ENCODE results near the gene FBXW7. TPM values are rescaled to one million over a fixed set of nuclear protein-coding genes. Genes with fewer than 3 reads are reported as not detected.

Gene FBXW7
- total RNA-seq, 2 donors from 2014 or later, result 34.5 to 40.5 TPM

DNA sequence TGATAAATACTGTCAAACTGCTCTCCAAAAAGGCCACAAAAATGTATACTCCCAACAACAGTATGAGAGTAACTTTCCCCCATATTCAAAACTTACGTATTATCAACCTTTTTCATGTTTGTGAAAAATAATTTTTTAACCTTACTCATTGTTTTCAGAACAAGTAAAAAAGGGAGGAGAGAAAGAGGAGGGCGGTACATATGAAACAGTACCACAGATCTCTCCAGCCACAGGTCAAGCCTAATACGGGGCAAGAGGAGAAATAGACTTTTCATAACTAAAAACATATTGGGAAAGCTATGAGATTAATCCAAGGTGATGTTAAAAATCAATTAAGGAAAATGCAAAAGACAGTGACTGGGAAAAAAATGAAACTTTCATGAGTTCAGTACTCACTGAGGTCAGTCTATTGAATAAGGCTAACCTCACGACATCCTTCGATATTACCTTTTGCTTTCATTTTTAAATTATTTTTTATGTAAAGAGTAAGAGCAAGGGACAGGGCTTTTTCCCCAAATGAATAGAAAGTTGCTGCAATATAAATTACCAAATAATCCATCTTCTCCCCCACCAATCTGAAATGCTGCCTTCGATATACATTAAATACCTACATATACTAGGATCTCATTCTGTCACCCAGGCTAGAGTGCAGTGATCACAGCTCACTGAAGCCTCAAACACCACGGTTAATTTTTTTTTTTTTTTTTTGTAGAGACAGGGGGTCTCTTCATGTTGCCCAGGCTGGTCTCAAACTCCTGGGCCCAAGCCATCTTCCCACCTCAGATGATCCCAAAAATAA is 25.3 kb downstream of the FBXW7 start:
- Histone ChIP-seq H3K36me3 (replicated peaks in 1 of 2; ENCODE audit: insufficient read depth in 1 of 2, low read depth in 2 of 2) (no peaks in the 10 kb centered on the region), H3K4me3 (no peak overlapping the region), H3K27ac (no peak overlapping the region), H3K9me3 (no peaks in the 10 kb centered on the region), H3K4me1 (no peaks in the 10 kb centered on the region), H3K27me3 (no peaks in the 10 kb centered on the region)
- no peak for ATAC-seq
- DNase-seq, result no peak
- intact Hi-C loops (cut with DNase I), result no loop called here
- 82 to 88% methylated on average over 7 of the region's 7 CpGs for WGBS, 2 donors
- TF ChIP-seq, protein P1, sequence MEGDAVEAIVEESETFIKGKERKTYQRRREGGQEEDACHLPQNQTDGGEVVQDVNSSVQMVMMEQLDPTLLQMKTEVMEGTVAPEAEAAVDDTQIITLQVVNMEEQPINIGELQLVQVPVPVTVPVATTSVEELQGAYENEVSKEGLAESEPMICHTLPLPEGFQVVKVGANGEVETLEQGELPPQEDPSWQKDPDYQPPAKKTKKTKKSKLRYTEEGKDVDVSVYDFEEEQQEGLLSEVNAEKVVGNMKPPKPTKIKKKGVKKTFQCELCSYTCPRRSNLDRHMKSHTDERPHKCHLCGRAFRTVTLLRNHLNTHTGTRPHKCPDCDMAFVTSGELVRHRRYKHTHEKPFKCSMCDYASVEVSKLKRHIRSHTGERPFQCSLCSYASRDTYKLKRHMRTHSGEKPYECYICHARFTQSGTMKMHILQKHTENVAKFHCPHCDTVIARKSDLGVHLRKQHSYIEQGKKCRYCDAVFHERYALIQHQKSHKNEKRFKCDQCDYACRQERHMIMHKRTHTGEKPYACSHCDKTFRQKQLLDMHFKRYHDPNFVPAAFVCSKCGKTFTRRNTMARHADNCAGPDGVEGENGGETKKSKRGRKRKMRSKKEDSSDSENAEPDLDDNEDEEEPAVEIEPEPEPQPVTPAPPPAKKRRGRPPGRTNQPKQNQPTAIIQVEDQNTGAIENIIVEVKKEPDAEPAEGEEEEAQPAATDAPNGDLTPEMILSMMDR (IDR thresholded peaks at IDR 0.05), result no peak
- no peak for TF ChIP-seq POLR2A (IDR thresholded peaks at IDR 0.05)

DNA sequence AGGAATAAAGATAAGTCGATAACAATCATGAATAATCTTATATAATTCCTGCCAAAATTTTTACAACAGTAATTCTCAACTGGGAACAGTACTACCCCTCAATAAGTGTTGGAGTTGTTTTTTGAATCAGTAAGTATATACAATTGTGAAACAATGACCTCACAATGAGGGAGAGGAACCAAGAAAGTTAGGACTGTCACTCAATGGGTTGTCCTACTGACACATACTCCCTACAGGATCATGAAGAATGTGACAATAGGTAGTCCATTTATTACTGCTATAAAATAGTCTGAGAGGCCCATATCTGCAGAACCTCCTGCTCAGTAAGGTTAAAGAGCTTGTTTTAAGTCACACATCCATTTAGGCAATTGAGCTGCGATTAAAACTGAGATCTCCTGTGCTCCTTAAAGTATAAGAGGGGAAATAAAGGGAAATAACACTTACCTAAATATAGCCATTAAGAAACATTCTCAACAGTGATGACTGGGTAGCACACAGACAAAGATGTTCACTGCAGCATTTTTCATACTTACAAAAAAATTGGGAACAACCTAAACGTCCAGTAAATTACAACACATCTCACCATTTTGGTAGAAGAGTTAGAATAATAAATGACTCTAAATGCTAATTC is 26.2 kb downstream of the FBXW7 start:
- no peak overlapping the region for H3K4me3 ChIP-seq
- no peak for TF ChIP-seq POLR2A (IDR thresholded peaks at IDR 0.05)
- TF ChIP-seq, protein P1 (IDR thresholded peaks at IDR 0.05), result no peak
- intact Hi-C loops (cut with DNase I), result loop anchor here (10.0 kb wide), 1 partner anchor 135 kb away; no protein-coding TSS in a partner anchor
- H3K9me3 ChIP-seq, result no peaks in the 10 kb centered on the region
- H3K27ac ChIP-seq, result no peak overlapping the region
- WGBS, 2 donors, result 68 to 76% methylated on average over 3 of the region's 3 CpGs
- no peaks in the 10 kb centered on the region for H3K4me1 ChIP-seq
- H3K27me3 ChIP-seq, result no peaks in the 10 kb centered on the region
- DNase-seq (no peak), ATAC-seq (no peak)
- no peaks in the 10 kb centered on the region for H3K36me3 ChIP-seq (replicated peaks in 1 of 2; ENCODE audit: insufficient read depth in 1 of 2, low read depth in 2 of 2)

DNA sequence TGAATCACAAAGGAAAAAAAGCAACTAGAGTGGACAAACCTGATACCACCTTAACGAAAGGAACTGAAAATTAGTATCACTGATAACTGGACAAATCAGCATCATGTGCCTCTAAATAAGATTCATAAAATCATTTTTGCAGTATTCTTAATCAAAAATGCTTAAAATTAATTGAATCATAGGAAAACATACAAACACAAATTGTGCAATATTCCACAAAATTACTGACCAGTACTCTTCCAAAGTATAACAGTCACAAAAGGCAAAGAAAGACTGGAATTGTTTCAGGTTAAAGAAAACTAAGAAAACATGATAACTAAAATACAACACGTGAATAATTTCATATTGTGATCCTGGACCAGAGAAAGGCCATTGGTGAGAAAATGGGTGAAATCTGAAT is 27.1 kb downstream of the FBXW7 start:
- no peak for ATAC-seq
- WGBS, 2 donors, result 90 to 91% methylated on average over 2 of the region's 2 CpGs
- no peaks in the 10 kb centered on the region for H3K27me3 ChIP-seq
- DNase-seq, result no peak
- no peak overlapping the region for H3K4me3 ChIP-seq
- H3K4me1 ChIP-seq, result no peaks in the 10 kb centered on the region
- intact Hi-C loops (cut with DNase I), result loop anchor here (10.0 kb wide), 1 partner anchor 136 kb away; no protein-coding TSS in a partner anchor
- H3K36me3 ChIP-seq (replicated peaks in 1 of 2; ENCODE audit: insufficient read depth in 1 of 2, low read depth in 2 of 2), result no peaks in the 10 kb centered on the region
- H3K9me3 ChIP-seq, result no peaks in the 10 kb centered on the region
- no peak for TF ChIP-seq POLR2A (IDR thresholded peaks at IDR 0.05)
- TF ChIP-seq, protein P1 (IDR thresholded peaks at IDR 0.05), result no peak
- no peak overlapping the region for H3K27ac ChIP-seq

DNA sequence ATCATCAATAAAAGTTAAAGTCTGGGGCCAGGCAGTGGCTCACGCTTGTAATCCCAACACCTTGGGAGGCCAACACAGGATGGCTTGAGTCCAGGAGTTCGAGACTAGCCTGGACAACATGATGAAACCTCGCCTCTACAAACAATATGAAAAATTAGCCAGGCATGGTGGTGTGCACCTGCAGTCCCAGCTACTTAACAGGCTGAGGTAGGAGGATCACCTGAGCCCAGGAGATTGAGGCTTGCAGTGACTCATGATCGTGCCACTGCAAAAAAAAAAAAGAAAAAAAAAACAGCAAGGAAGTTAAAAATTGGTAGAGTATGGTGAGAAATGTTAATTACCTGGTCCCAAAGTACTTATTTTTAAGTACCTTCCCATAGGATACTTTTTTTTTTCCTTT is 27.5 kb downstream of the FBXW7 start:
- H3K27ac ChIP-seq, result no peak overlapping the region
- H3K36me3 ChIP-seq (replicated peaks in 1 of 2; ENCODE audit: insufficient read depth in 1 of 2, low read depth in 2 of 2), result no peaks in the 10 kb centered on the region
- ATAC-seq, result no peak
- no peak overlapping the region for H3K4me3 ChIP-seq
- no peaks in the 10 kb centered on the region for H3K27me3 ChIP-seq
- H3K9me3 ChIP-seq, result no peaks in the 10 kb centered on the region
- no peak for DNase-seq
- 80 to 90% methylated on average over 4 of the region's 4 CpGs for WGBS, 2 donors
- intact Hi-C loops (cut with DNase I), result loop anchor here (10.0 kb wide), 1 partner anchor 136 kb away; no protein-coding TSS in a partner anchor
- no peaks in the 10 kb centered on the region for H3K4me1 ChIP-seq
- TF ChIP-seq POLR2A (IDR thresholded peaks at IDR 0.05), result no peak
- TF ChIP-seq, protein P1 (IDR thresholded peaks at IDR 0.05), result no peak

Measured in body of pancreas (tissue), 4 donors.